Measurements from ENCODE around the gene CSKMT. TPM values are rescaled to one million over a fixed set of nuclear protein-coding genes. Genes with fewer than 3 reads are reported as not detected.
"Not testable (repeated sequence)": the region's sequence is repeated elsewhere in the genome, so short reads cannot be mapped to it uniquely, and the experiment has no call there.

Gene CSKMT
- total RNA-seq, 1 experiment from 2014 or later: 9.8 TPM

- Histone ChIP-seq H3K27ac (no peak overlapping the region), H3K36me3 (peaks cover 71% of the 10 kb centered on the region)
Observed at GRCh38 chr11:62647609-62648005, 17.5 kb upstream of the CSKMT start.

GRCh38 chr11:62648185-62648966, 16.7 kb upstream of the CSKMT start:
- Histone ChIP-seq H3K4me1 (replicated peaks) (peaks cover 15% of the 10 kb centered on the region), H3K36me3 (peaks cover 67% of the 10 kb centered on the region), H3K27me3 (replicated peaks) (no peaks in the 10 kb centered on the region), H3K9me3 (replicated peaks) (no peaks in the 10 kb centered on the region; the same call in 1 of the 2 replicates), H3K27ac (no peak overlapping the region), H3K4me3 (no peak overlapping the region)
- no peak for DNase-seq (ENCODE audit: low read depth in 1 of 2, low spot score in 2 of 2)

More at GRCh38 chr11:62647609-62648005, 17.5 kb upstream of the CSKMT start:
- H3K4me1 ChIP-seq (replicated peaks): peaks cover 15% of the 10 kb centered on the region
- H3K4me3 ChIP-seq: no peak overlapping the region
- DNase-seq (ENCODE audit: low read depth in 1 of 2, low spot score in 2 of 2): no peak
- H3K9me3 ChIP-seq (replicated peaks): no peaks in the 10 kb centered on the region
- no peaks in the 10 kb centered on the region for H3K27me3 ChIP-seq (replicated peaks)

DNA sequence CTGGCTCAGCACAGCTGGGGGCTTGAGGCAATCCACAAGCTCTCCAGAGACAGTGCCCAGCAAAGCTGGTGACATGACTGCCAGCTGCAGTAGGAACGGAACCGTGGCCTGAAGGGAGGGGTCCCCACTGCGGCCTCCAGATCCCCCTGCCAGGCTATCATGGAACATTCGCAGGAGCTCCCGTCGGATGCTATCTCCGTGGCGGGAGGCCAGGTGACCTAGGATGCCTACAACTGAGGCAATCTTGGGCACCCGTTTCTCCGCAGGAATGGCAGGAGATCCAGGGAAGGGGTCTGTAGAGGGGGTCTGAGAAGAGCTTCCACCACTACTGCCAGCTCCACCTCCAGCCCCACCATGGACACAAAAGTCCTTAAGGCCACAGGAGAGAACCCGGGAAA, 16.1 kb upstream of the CSKMT start:
- H3K9me3 ChIP-seq (replicated peaks): no peaks in the 10 kb centered on the region; the same call in 1 of the 2 replicates
- no peak for DNase-seq (ENCODE audit: low read depth in 1 of 2, low spot score in 2 of 2)
- H3K4me1 ChIP-seq (replicated peaks): peaks cover 15% of the 10 kb centered on the region
- H3K27me3 ChIP-seq (replicated peaks): no peaks in the 10 kb centered on the region
- H3K36me3 ChIP-seq: peaks cover 61% of the 10 kb centered on the region
- H3K4me3 ChIP-seq: no peak overlapping the region
- H3K27ac ChIP-seq: no peak overlapping the region

- no peaks in the 10 kb centered on the region for H3K27me3 ChIP-seq (replicated peaks)
- H3K9me3 ChIP-seq (replicated peaks): no peaks in the 10 kb centered on the region; the same call in 1 of the 2 replicates
- no peak for DNase-seq (ENCODE audit: low read depth in 1 of 2, low spot score in 2 of 2)
- peaks cover 56% of the 10 kb centered on the region for H3K36me3 ChIP-seq
- no peak overlapping the region for H3K4me3 ChIP-seq
- H3K4me1 ChIP-seq (replicated peaks): peaks cover 20% of the 10 kb centered on the region
- no peak overlapping the region for H3K27ac ChIP-seq
Observed at GRCh38 chr11:62649486-62649885, 15.6 kb upstream of the CSKMT start.

GRCh38 chr11:62650283-62650682, 14.8 kb upstream of the CSKMT start:
- not testable (repeated sequence) for H3K4me3 ChIP-seq; DNase-seq (ENCODE audit: low read depth in 1 of 2, low spot score in 2 of 2); H3K27me3 ChIP-seq (replicated peaks); H3K27ac ChIP-seq; H3K9me3 ChIP-seq (replicated peaks)
- H3K36me3 ChIP-seq: peaks cover 49% of the 10 kb centered on the region
- H3K4me1 ChIP-seq (replicated peaks): peaks cover 16% of the 10 kb centered on the region

- Histone ChIP-seq H3K4me1 (replicated peaks) (peaks cover 7% of the 10 kb centered on the region), H3K9me3 (replicated peaks) (no peaks in the 10 kb centered on the region; the same call in 1 of the 2 replicates), H3K4me3 (peak overlapping the region; percentile 95), H3K27me3 (replicated peaks) (no peaks in the 10 kb centered on the region), H3K36me3 (peaks cover 35% of the 10 kb centered on the region), H3K27ac (peak overlapping the region; percentile 59)
- no peak for DNase-seq (ENCODE audit: low read depth in 1 of 2, low spot score in 2 of 2)
Observed at GRCh38 chr11:62652161-62653006, 12.7 kb upstream of the CSKMT start.

GRCh38 chr11:62654297-62654696, 10.8 kb upstream of the CSKMT start:
- no peak overlapping the region for H3K4me3 ChIP-seq
- peaks cover 7% of the 10 kb centered on the region for H3K4me1 ChIP-seq (replicated peaks)
- H3K27me3 ChIP-seq (replicated peaks): no peaks in the 10 kb centered on the region
- H3K36me3 ChIP-seq: peaks cover 16% of the 10 kb centered on the region
- DNase-seq (ENCODE audit: low read depth in 1 of 2, low spot score in 2 of 2): no peak
- H3K27ac ChIP-seq: no peak overlapping the region
- no peaks in the 10 kb centered on the region; the same call in 1 of the 2 replicates for H3K9me3 ChIP-seq (replicated peaks)

DNA sequence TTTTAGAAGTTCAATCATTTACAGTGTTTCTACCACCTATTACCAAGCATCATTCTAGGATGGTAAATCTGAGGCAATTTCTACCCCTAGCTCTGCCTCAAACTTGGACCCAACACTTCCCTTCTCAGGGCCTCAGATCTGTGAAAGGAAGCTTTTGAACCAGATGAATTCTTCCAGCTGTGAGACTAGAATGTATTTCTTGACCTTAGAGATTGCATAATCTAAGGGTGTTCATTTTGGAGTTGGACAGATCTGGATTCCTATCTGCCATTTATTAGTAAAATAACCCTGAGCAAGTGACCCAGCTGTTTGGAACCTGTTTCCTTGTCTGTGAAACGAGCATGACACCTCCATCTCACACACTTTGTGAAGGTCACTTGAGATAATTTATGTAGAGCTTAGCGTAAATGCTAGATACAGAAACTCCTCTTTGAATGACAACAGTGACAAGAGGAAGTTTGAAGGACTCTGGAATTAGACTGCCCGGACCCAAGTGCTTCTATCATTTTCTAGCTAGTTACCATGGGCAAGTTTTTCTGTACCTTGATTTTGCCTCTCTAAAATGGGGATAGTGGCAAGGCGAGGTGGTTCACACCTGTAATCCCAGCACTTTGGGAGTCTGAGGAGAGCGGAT, 8.2 kb upstream of the CSKMT start:
- no peaks in the 10 kb centered on the region; the same call in 1 of the 2 replicates for H3K9me3 ChIP-seq (replicated peaks)
- peaks cover 7% of the 10 kb centered on the region for H3K4me1 ChIP-seq (replicated peaks)
- peaks cover 16% of the 10 kb centered on the region for H3K36me3 ChIP-seq
- no peak overlapping the region for H3K27ac ChIP-seq
- DNase-seq (ENCODE audit: low read depth in 1 of 2, low spot score in 2 of 2): no peak
- no peak overlapping the region for H3K4me3 ChIP-seq
- H3K27me3 ChIP-seq (replicated peaks): no peaks in the 10 kb centered on the region

DNA sequence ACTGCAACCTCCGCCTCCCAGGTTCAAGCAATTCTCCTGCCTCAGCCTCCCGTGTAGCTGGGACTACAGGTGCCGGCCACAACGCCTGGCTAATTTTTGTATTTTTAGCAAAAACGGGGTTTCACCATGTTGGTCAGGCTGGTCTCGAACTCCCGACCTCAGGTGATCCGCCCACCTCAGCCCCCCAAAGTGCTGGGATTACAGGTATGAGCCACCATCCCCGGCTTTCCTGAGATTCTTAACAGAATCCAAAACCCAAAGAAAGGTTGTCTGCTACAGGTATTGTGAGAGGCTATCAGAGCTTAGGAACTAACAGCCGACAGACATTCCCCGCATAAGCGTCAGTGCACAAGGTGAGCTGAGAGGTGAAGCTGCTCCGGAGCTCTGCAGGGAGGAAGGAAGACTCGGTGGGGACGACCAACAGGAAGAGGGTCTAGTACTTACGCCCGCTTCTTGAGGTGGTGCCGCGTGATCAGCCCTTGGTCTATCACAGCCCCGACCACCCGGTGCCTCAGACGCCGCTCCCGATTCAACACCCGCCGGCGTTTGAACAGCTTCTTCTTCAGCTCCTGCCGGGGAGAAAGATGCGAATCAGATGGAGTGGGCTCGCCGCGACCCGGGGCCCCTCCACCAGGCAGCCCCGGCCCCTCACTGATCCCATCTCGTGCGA, 572 bp upstream of the CSKMT start:
- Histone ChIP-seq H3K4me1 (replicated peaks) (peaks cover 14% of the 10 kb centered on the region), H3K9me3 (replicated peaks) (no peaks in the 10 kb centered on the region; the same call in 1 of the 2 replicates), H3K36me3 (peaks cover 56% of the 10 kb centered on the region), H3K27ac (peak overlapping the region; percentile 37), H3K4me3 (peak overlapping the region; percentile 61), H3K27me3 (replicated peaks) (no peaks in the 10 kb centered on the region)
- DNase-seq (ENCODE audit: low read depth in 1 of 2, low spot score in 2 of 2): peak in 1 of 2 experiments; percentile 69

DNA sequence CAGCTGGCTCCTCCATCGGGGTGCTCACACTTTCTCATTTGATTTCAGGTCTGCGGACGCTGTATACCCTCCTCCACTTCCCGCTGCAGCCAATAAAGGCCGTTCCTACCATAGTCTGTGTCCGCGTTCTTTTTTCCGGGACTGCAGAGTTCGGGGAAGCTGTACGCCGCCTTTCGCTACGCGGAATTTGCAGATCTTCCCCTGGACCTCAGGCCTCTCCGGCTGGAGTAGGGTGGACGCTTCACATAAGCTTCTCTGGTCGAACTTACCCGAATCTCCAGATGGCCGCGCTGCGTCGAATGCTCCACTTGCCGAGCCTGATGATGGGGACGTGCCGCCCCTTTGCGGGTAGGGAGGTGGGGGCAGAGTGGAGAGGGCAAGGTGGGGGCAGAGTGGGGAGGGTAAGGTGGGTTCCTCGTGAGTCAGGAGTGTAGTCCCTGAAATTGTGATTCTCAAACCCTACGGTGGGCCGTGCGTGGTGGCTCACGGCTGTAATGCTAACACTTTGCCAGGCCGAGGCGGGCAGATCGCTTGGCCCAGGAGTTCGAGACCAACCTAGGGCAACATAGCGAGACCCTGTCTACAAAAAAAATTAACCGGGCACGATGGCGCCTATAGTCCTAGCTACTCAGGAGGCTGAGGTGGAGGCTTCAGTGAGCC, 617 bp downstream of the CSKMT start:
- peak overlapping the region; percentile 37 for H3K27ac ChIP-seq
- H3K27me3 ChIP-seq (replicated peaks): no peaks in the 10 kb centered on the region
- peaks cover 18% of the 10 kb centered on the region for H3K4me1 ChIP-seq (replicated peaks)
- H3K4me3 ChIP-seq: peak overlapping the region; percentile 61
- DNase-seq (ENCODE audit: low read depth in 1 of 2, low spot score in 2 of 2): peak in 1 of 2 experiments; percentile 70
- no peaks in the 10 kb centered on the region; the same call in 1 of the 2 replicates for H3K9me3 ChIP-seq (replicated peaks)
- H3K36me3 ChIP-seq: peaks cover 60% of the 10 kb centered on the region

DNA sequence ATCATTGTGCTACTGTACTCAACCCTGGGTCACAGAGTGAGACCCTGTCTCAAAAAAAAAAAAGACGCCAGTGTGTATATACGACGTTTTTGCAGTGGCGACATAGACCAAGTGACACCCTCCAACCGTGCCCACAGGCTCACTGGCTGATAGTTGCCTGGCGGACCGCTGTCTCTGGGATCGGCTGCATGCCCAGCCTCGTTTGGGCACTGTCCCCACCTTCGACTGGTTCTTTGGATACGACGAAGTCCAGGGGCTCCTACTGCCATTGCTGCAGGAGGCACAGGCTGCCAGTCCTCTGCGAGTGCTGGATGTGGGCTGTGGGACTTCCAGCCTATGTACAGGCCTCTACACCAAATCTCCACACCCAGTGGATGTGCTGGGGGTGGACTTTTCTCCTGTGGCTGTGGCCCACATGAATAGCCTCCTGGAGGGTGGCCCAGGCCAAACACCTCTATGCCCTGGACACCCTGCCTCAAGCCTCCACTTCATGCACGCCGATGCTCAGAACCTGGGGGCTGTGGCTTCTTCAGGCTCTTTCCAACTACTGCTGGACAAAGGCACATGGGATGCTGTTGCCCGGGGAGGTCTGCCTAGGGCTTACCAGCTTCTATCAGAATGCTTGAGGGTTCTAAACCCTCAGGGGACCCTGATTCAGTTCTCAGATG, 1.3 kb downstream of the CSKMT start:
- Histone ChIP-seq H3K4me3 (peak overlapping the region; percentile 61), H3K9me3 (replicated peaks) (no peaks in the 10 kb centered on the region; the same call in 1 of the 2 replicates), H3K4me1 (replicated peaks) (peaks cover 23% of the 10 kb centered on the region), H3K36me3 (peaks cover 54% of the 10 kb centered on the region), H3K27me3 (replicated peaks) (no peaks in the 10 kb centered on the region), H3K27ac (0 out of 2 replicates have a peak overlapping the region, but pooled peaks have one; percentile 37)
- no peak for DNase-seq (ENCODE audit: low read depth in 1 of 2, low spot score in 2 of 2)

- Histone ChIP-seq H3K4me1 (replicated peaks) (peaks cover 24% of the 10 kb centered on the region), H3K27ac (no peak overlapping the region)
Observed at GRCh38 chr11:62667460-62667859, 2.3 kb downstream of the CSKMT start.

More at GRCh38 chr11:62667460-62667859, 2.3 kb downstream of the CSKMT start:
- DNase-seq (ENCODE audit: low read depth in 1 of 2, low spot score in 2 of 2): no peak
- H3K36me3 ChIP-seq: peaks cover 53% of the 10 kb centered on the region
- H3K9me3 ChIP-seq (replicated peaks): no peaks in the 10 kb centered on the region; the same call in 1 of the 2 replicates
- H3K27me3 ChIP-seq (replicated peaks): no peaks in the 10 kb centered on the region
- no peak overlapping the region for H3K4me3 ChIP-seq
